ENCODE data around the gene CARTPT. TPM values are rescaled to one million over a fixed set of nuclear protein-coding genes. Genes with fewer than 3 reads are reported as not detected.

CARTPT gene
- total RNA-seq, 2 donors from 2014 or later, result not detected

DNA sequence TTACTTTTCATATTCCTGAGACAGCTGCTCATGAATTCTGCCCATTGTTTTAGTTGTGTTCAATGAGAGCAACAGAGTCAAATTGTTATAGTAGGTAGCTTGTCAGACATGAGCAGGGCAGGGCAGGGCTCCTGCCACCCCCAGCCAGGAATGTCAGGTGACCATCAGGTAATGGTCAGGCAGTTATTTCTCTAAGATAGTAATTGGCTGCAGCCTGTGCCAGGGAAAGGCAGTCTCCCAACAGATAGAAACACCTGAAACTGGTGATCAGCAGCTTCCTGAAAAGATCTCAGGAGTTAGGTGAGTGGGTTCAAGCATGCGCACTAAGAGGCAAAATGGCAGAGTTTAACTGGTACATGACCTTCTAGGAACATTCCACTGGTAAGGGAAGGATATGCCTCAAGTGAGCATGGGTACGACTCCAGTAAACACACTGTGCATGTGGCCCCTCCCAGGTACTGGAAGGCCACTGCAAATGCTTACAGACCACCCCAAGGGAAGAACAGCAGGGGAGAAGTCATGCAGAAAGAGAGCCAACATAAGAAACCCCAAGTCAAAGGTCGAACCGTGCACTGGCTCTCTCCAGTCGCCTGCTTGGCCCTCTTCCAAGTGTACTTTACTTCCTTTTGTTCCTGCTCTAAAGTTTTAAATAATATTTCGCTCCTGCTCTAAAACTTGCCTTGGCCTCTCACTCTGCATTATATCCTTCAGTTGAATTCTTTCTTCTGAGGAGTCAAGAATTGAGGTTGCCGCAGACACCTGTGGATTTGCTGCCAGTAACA lies 25.1 kb downstream of the CARTPT start:
- H3K9me3 Mint-ChIP-seq, result no peaks in the 10 kb centered on the region
- DNase-seq (ENCODE audit: low spot score) (no peak), ATAC-seq (no peak)
- no peak overlapping the region for H3K27ac Mint-ChIP-seq
- H3K4me3 Mint-ChIP-seq, result no peak overlapping the region
- no peaks in the 10 kb centered on the region for H3K36me3 Mint-ChIP-seq
- peaks cover 0 to 3% of the 10 kb centered on the region in 2 donors for H3K4me1 Mint-ChIP-seq (ENCODE audit: low read depth in 2 of 2)
- peaks cover 15 to 22% of the 10 kb centered on the region in 2 donors for H3K27me3 Mint-ChIP-seq

- Mint-ChIP-seq H3K4me3 (no peak overlapping the region), H3K36me3 (no peaks in the 10 kb centered on the region), H3K27ac (no peak overlapping the region), H3K4me1 (ENCODE audit: low read depth in 2 of 2) (no peaks in the 10 kb centered on the region), H3K9me3 (no peaks in the 10 kb centered on the region), H3K27me3 (peaks cover 12 to 13% of the 10 kb centered on the region in 2 donors)
- ATAC-seq (no peak), DNase-seq (ENCODE audit: low spot score) (no peak)
These were observed 28.1 kb downstream of the CARTPT start for GRCh38 chr5:71747182-71747581.

- Mint-ChIP-seq H3K9me3 (no peaks in the 10 kb centered on the region), H3K4me1 (ENCODE audit: low read depth in 2 of 2) (no peaks in the 10 kb centered on the region), H3K27ac (no peak overlapping the region)
These were observed 29.3 kb downstream of the CARTPT start for GRCh38 chr5:71748360-71748759.

DNA sequence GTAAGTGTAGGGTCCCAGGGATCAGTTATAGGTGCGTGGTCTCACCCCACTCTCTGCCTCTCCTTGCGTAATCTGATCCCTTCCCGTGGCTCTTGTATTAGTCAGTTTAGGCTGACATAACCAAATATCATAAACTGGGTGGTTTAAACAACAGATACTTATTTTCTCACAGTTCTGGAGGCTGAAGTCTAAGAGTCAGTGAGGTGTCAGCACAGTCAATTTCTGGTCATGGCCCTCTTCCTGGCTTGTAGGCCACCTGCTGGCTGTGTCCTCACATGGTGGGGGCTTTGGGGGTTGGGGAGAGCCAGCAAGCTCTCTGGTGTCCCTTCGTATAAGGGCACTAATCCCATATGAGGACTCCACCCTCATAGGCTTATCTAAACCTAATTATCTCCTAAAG lies 32.3 kb downstream of the CARTPT start:
- Mint-ChIP-seq H3K27me3 (peaks cover 0 to 4% of the 10 kb centered on the region in 2 donors), H3K4me1 (ENCODE audit: low read depth in 2 of 2) (no peaks in the 10 kb centered on the region), H3K9me3 (no peaks in the 10 kb centered on the region), H3K27ac (no peak overlapping the region), H3K4me3 (no peak overlapping the region), H3K36me3 (no peaks in the 10 kb centered on the region)
- DNase-seq (ENCODE audit: low spot score), result no peak
- no peak for ATAC-seq

More at GRCh38 chr5:71748360-71748759, 29.3 kb downstream of the CARTPT start:
- Mint-ChIP-seq H3K4me3 (no peak overlapping the region), H3K36me3 (no peaks in the 10 kb centered on the region), H3K27me3 (peaks cover 8 to 12% of the 10 kb centered on the region in 2 donors)
- ATAC-seq (no peak), DNase-seq (ENCODE audit: low spot score) (no peak)

GRCh38 chr5:71752441-71753190 lies 33.5 kb downstream of the CARTPT start:
- Mint-ChIP-seq H3K4me1 (ENCODE audit: low read depth in 2 of 2) (peaks cover 3 to 6% of the 10 kb centered on the region in 2 donors), H3K36me3 (no peaks in the 10 kb centered on the region), H3K4me3 (no peak overlapping the region), H3K9me3 (no peaks in the 10 kb centered on the region), H3K27me3 (peaks cover 0 to 4% of the 10 kb centered on the region in 2 donors), H3K27ac (no peak overlapping the region)
- DNase-seq (ENCODE audit: low spot score), result no peak
- ATAC-seq, result no peak

GRCh38 chr5:71757590-71758543 lies 38.8 kb downstream of the CARTPT start:
- peak overlapping the region; percentile 73 for H3K4me3 Mint-ChIP-seq
- peaks cover 6 to 9% of the 10 kb centered on the region in 2 donors for H3K4me1 Mint-ChIP-seq (ENCODE audit: low read depth in 2 of 2)
- DNase-seq (ENCODE audit: low spot score), result peak; percentile 61
- ATAC-seq, result peak; percentile 88 to 93
- peaks cover 3 to 7% of the 10 kb centered on the region in 2 donors for H3K27me3 Mint-ChIP-seq
- peak overlapping the region; percentile 30 to 73 for H3K27ac Mint-ChIP-seq
- no peaks in the 10 kb centered on the region for H3K9me3 Mint-ChIP-seq
- no peaks in the 10 kb centered on the region for H3K36me3 Mint-ChIP-seq

DNA sequence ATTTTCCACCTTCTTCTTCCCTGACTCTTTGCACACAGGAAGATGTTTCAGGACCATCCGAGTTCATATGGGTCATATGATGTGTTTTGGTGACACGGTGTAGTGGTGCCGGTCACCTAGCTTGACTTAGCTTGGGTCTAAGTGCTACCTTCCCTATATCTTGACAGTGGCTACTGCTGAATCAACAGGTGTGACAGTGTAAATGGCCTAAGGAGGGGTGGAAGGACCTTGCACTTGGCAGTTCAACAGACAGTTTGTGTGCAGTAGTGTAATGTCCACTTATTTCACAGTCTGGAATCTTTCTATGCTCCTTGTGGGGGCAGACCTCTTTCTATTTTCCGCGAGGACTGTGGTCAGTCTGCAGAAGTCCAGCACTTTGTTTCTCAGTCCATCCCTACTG lies 43.8 kb downstream of the CARTPT start:
- peaks cover 1 to 2% of the 10 kb centered on the region in 2 donors for H3K4me1 Mint-ChIP-seq (ENCODE audit: low read depth in 2 of 2)
- no peaks in the 10 kb centered on the region for H3K36me3 Mint-ChIP-seq
- no peak overlapping the region for H3K4me3 Mint-ChIP-seq
- ATAC-seq, result no peak
- no peak overlapping the region for H3K27ac Mint-ChIP-seq
- no peak for DNase-seq (ENCODE audit: low spot score)
- H3K9me3 Mint-ChIP-seq, result no peaks in the 10 kb centered on the region
- peaks cover 12 to 27% of the 10 kb centered on the region in 2 donors for H3K27me3 Mint-ChIP-seq

DNA sequence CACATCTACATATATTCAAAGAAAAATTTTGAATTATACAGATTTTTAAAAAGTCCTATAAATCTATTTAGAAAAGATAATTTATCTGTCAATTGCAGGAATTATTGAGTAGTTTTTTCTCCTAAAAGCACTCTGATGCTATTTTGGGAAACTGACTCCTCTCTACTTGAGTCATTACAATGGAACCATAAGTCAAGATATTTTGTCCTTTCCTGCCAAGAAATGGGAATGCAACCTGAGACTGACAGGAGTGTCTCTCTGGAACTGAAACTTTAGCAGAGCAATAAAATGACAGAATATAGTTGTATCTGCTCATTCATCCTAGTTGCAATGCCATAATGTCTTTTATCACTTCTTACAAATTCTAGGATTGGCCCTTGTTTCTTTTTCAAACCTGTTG lies 48.6 kb downstream of the CARTPT start:
- no peak overlapping the region for H3K4me3 Mint-ChIP-seq
- no peak overlapping the region for H3K27ac Mint-ChIP-seq
- H3K36me3 Mint-ChIP-seq, result no peaks in the 10 kb centered on the region
- DNase-seq (ENCODE audit: low spot score) (no peak), ATAC-seq (no peak)
- H3K9me3 Mint-ChIP-seq, result no peaks in the 10 kb centered on the region
- H3K4me1 Mint-ChIP-seq (ENCODE audit: low read depth in 2 of 2), result peaks cover 0 to 5% of the 10 kb centered on the region in 2 donors
- peaks cover 12 to 31% of the 10 kb centered on the region in 2 donors for H3K27me3 Mint-ChIP-seq

- no peaks in the 10 kb centered on the region for H3K9me3 Mint-ChIP-seq
- ATAC-seq, result no peak
- peaks cover 0 to 5% of the 10 kb centered on the region in 2 donors for H3K4me1 Mint-ChIP-seq (ENCODE audit: low read depth in 2 of 2)
- H3K27me3 Mint-ChIP-seq, result peaks cover 19 to 37% of the 10 kb centered on the region in 2 donors
- no peak overlapping the region for H3K4me3 Mint-ChIP-seq
- H3K27ac Mint-ChIP-seq, result no peak overlapping the region
- no peaks in the 10 kb centered on the region for H3K36me3 Mint-ChIP-seq
- DNase-seq (ENCODE audit: low spot score), result no peak
These were observed 50.2 kb downstream of the CARTPT start for GRCh38 chr5:71769287-71769686.

DNA sequence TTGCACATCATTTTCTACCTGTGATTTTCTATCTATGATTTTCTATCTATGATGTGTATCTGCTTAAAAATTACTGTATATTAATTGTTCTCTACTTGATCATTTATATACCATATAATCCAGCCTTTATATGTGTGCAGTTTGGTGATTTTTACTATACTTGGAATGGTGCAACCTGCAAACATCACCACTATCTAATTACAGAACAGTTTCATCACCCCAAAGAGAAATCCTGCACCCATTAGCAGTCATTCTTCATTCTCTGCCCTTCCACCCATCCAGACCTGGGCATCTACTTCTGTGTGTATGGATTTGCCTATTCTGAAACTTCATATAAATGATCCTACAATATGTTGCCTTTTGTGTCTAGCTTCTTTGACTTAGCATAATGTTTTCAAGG lies 51.3 kb downstream of the CARTPT start:
- Mint-ChIP-seq H3K27ac (no peak overlapping the region), H3K4me1 (ENCODE audit: low read depth in 2 of 2) (peaks cover 0 to 5% of the 10 kb centered on the region in 2 donors), H3K27me3 (peaks cover 14 to 32% of the 10 kb centered on the region in 2 donors), H3K36me3 (no peaks in the 10 kb centered on the region), H3K9me3 (no peaks in the 10 kb centered on the region), H3K4me3 (no peak overlapping the region)
- DNase-seq (ENCODE audit: low spot score) (no peak), ATAC-seq (no peak)

Other genes starting within 250 kb of the CARTPT start
- gene MCCC2, start 131.9 kb upstream of the CARTPT start, total RNA-seq, result 10 to 100 TPM; 50.4 to 64.2 TPM

All from natural killer cell treated with Interleukin-12 subunit alpha and Interleukin-12 subunit beta and Interleukin-15 and Interleukin-18, amount 100 ng/mL, for 72 hours (primary cell).